SKM-1 (cell line): ENCODE data around the gene CD226.
"Not testable (repeated sequence)": the region's sequence is repeated elsewhere in the genome, so short reads cannot be mapped to it uniquely, and the experiment has no call there.

Source experiments
- DNase-seq: peaks from one replicate; lab custom pipeline; 2025; ENCODE audit not compliant: unreplicated experiment; lab: John Stamatoyannopoulos, UW

The CD226 gene

GRCh38 chr18:69876490-69876889 is 71.2 kb downstream of the CD226 start:
- DNase-seq = no peak

- DNase-seq = no peak
Measured at GRCh38 chr18:69874058-69874457, 73.6 kb downstream of the CD226 start.

GRCh38 chr18:69872661-69873060 is 75.0 kb downstream of the CD226 start:
- no peak for DNase-seq

GRCh38 chr18:69871363-69871762 is 76.3 kb downstream of the CD226 start:
- no peak for DNase-seq

- DNase-seq = no peak
Measured at GRCh38 chr18:69870736-69871135, 76.9 kb downstream of the CD226 start.

GRCh38 chr18:69866212-69866611 is 81.5 kb downstream of the CD226 start:
- no peak for DNase-seq

GRCh38 chr18:69865776-69866175 is 81.9 kb downstream of the CD226 start:
- DNase-seq = no peak

GRCh38 chr18:69864802-69865201 is 82.9 kb downstream of the CD226 start:
- not testable (repeated sequence) for DNase-seq

- no peak for DNase-seq
Measured at GRCh38 chr18:69858897-69859296, 88.8 kb downstream of the CD226 start.

GRCh38 chr18:69854455-69854854 is 93.2 kb downstream of the CD226 start:
- DNase-seq = no peak

GRCh38 chr18:69853051-69853450 is 94.6 kb downstream of the CD226 start:
- no peak for DNase-seq

GRCh38 chr18:69845593-69846506 is 101.8 kb downstream of the CD226 start:
- DNase-seq = no peak

- DNase-seq = no peak
Measured at GRCh38 chr18:69844656-69845055, 103.0 kb downstream of the CD226 start.

- DNase-seq = no peak
Measured at GRCh38 chr18:69843015-69843414, 104.7 kb downstream of the CD226 start.

GRCh38 chr18:69841117-69841516 is 106.6 kb downstream of the CD226 start:
- no peak for DNase-seq

- no peak for DNase-seq
Measured at GRCh38 chr18:69840445-69840844, 107.2 kb downstream of the CD226 start.

GRCh38 chr18:69840001-69840400 is 107.7 kb downstream of the CD226 start:
- no peak for DNase-seq

GRCh38 chr18:69839497-69839896 is 108.2 kb downstream of the CD226 start:
- no peak for DNase-seq

- no peak for DNase-seq
Measured at GRCh38 chr18:69838620-69839411, 108.9 kb downstream of the CD226 start.

GRCh38 chr18:69838003-69838402 is 109.7 kb downstream of the CD226 start:
- DNase-seq = no peak

GRCh38 chr18:69834980-69835379 is 112.7 kb downstream of the CD226 start:
- not testable (repeated sequence) for DNase-seq

GRCh38 chr18:69830189-69830588 is 117.5 kb downstream of the CD226 start:
- no peak for DNase-seq
